HEK293 (cell line): ENCODE data around the gene ADAMTSL2.

Source experiments
- CTCF ChIA-PET: fragments of 350-600 bp; formaldehyde crosslinking; extraction: SDS; loops from one replicate; lab custom pipeline; 2021; ENCODE audit warnings: antibody characterized with exemption; lab: Yijun Ruan, JAX
- POLR2A ChIA-PET: fragments of 300-600 bp; formaldehyde crosslinking; extraction: SDS; loops from one replicate; lab custom pipeline; 2020; ENCODE audit warnings: antibody characterized with exemption, inconsistent platforms; lab: Yijun Ruan, JAX
- H3K27ac ChIP-seq: fragments of 200-500 bp; sonication (Bioruptor generic); 2 replicates; pipeline ENCODE4 v1.5.1; 2014; ENCODE audit warnings: low read depth, low read length, control low read depth, inconsistent platforms; ENCODE audit errors: extremely low read depth
- H3K36me3 ChIP-seq, 2 experiments: fragments of 200-500 bp in 1 of 2; sonication (Bioruptor generic) in 1 of 2; 1 replicate in 1 of 2; 2 replicates in 1 of 2; pipeline ENCODE4 v1.5.1; 2014 to 2017; ENCODE audit warnings: inconsistent platforms in 2 of 2, low read length in 2 of 2; ENCODE audit not compliant: control insufficient read depth in 2 of 2, insufficient read depth in 1 of 2
- H3K4me1 ChIP-seq: fragments of 200-500 bp; sonication (Bioruptor generic); 2 replicates; pipeline ENCODE4 v1.5.1; 2014; ENCODE audit warnings: mild to moderate bottlenecking, low read length, inconsistent platforms; ENCODE audit not compliant: control insufficient read depth, insufficient read depth
- H3K4me3 ChIP-seq: 2 replicates; pipeline ENCODE4 v1.5.1; 2011; ENCODE audit warnings: low read depth, mild to moderate bottlenecking, control low read depth, low read length, moderate library complexity
- H3K9me3 ChIP-seq: fragments of 200-500 bp; sonication (Bioruptor generic); 2 replicates; pipeline ENCODE4 v1.5.1; 2014; ENCODE audit warnings: low read depth, low read length, inconsistent platforms; ENCODE audit not compliant: control insufficient read depth, insufficient read depth
- FEZF1 ChIP-seq: fragments of 450-650 bp; formaldehyde crosslinking; IDR thresholded peaks from 2 replicates; pipeline ENCODE4 v1.5.1; 2016; ENCODE audit warnings: missing biosample characterization, missing genetic modification characterization
- MZF1 ChIP-seq: fragments of 450-650 bp; formaldehyde crosslinking; IDR thresholded peaks from 2 replicates; pipeline ENCODE4 v1.5.1; 2017; ENCODE audit warnings: missing biosample characterization, missing genetic modification characterization, borderline replicate concordance
- PRDM2 ChIP-seq: fragments of 450-650 bp; formaldehyde crosslinking; IDR thresholded peaks from 2 replicates; pipeline ENCODE4 v1.5.1; 2016; ENCODE audit warnings: missing biosample characterization, missing genetic modification characterization, borderline replicate concordance
- SALL2 ChIP-seq: fragments of 450-650 bp; formaldehyde crosslinking; IDR thresholded peaks from 2 replicates; pipeline ENCODE4 v1.5.0; 2017; ENCODE audit warnings: missing biosample characterization, mild to moderate bottlenecking, missing genetic modification characterization, borderline replicate concordance
- ZBTB17 ChIP-seq: fragments of 450-650 bp; formaldehyde crosslinking; IDR thresholded peaks from 2 replicates; pipeline ENCODE4 v1.5.1; 2016; ENCODE audit warnings: missing biosample characterization, missing genetic modification characterization
- ZNF121 ChIP-seq: fragments of 450-650 bp; formaldehyde crosslinking; IDR thresholded peaks from 2 replicates; pipeline ENCODE4 v1.5.1; 2016; ENCODE audit warnings: missing biosample characterization, missing genetic modification characterization
- ZNF214 ChIP-seq: fragments of 450-650 bp; formaldehyde crosslinking; IDR thresholded peaks from 2 replicates; pipeline ENCODE4 v1.5.1; 2017; ENCODE audit warnings: missing biosample characterization, mild to moderate bottlenecking, missing genetic modification characterization, borderline replicate concordance
- ZNF24 ChIP-seq: fragments of 450-650 bp; formaldehyde crosslinking; IDR thresholded peaks from 2 replicates; pipeline ENCODE4 v1.5.1; 2016; ENCODE audit warnings: missing biosample characterization, missing genetic modification characterization
- ZNF26 ChIP-seq: fragments of 450-650 bp; formaldehyde crosslinking; IDR thresholded peaks from 2 replicates; pipeline ENCODE4 v1.5.1; 2016; ENCODE audit warnings: missing biosample characterization, missing genetic modification characterization
- ZNF311 ChIP-seq: fragments of 450-650 bp; formaldehyde crosslinking; IDR thresholded peaks from 2 replicates; pipeline ENCODE4 v1.5.1; 2017; ENCODE audit warnings: missing biosample characterization, missing genetic modification characterization, borderline replicate concordance
- ZNF473 ChIP-seq: fragments of 450-650 bp; formaldehyde crosslinking; IDR thresholded peaks from 2 replicates; pipeline ENCODE4 v1.5.1; 2017; ENCODE audit warnings: missing biosample characterization, missing genetic modification characterization
- ZNF48 ChIP-seq: fragments of 450-650 bp; formaldehyde crosslinking; IDR thresholded peaks from 2 replicates; pipeline ENCODE4 v1.5.1; 2016; ENCODE audit warnings: missing biosample characterization, missing genetic modification characterization
- ZNF513 ChIP-seq: fragments of 450-650 bp; IDR thresholded peaks from 2 replicates; pipeline ENCODE4 v1.5.1; 2018; ENCODE audit warnings: missing biosample characterization, missing genetic modification characterization
- ZNF521 ChIP-seq: fragments of 450-650 bp; formaldehyde crosslinking; IDR thresholded peaks from 2 replicates; pipeline ENCODE4 v1.5.1; 2017; ENCODE audit warnings: missing biosample characterization, mild to moderate bottlenecking, missing genetic modification characterization
- ZNF571 ChIP-seq: fragments of 450-650 bp; formaldehyde crosslinking; IDR thresholded peaks from 2 replicates; pipeline ENCODE4 v1.5.0; 2017; ENCODE audit warnings: missing biosample characterization, missing genetic modification characterization
- ZNF621 ChIP-seq: fragments of 450-650 bp; formaldehyde crosslinking; IDR thresholded peaks from 2 replicates; pipeline ENCODE4 v1.5.1; 2017; ENCODE audit warnings: missing biosample characterization, missing genetic modification characterization
- ZNF645 ChIP-seq: fragments of 450-650 bp; formaldehyde crosslinking; IDR thresholded peaks from 2 replicates; pipeline ENCODE4; 2016; ENCODE audit warnings: missing biosample characterization, missing genetic modification characterization
- ZNF776 ChIP-seq: fragments of 450-650 bp; formaldehyde crosslinking; IDR thresholded peaks from 2 replicates; pipeline ENCODE4 v1.5.0; 2017; ENCODE audit warnings: missing biosample characterization, missing genetic modification characterization, borderline replicate concordance
- ZNF777 ChIP-seq: fragments of 450-650 bp; formaldehyde crosslinking; IDR thresholded peaks from 2 replicates; pipeline ENCODE4 v1.5.1; 2017; ENCODE audit warnings: missing biosample characterization, missing genetic modification characterization, borderline replicate concordance
- ZNF792 ChIP-seq: fragments of 450-650 bp; formaldehyde crosslinking; IDR thresholded peaks from 2 replicates; pipeline ENCODE4 v1.5.1; 2016; ENCODE audit warnings: missing biosample characterization, missing genetic modification characterization
- ZNF830 ChIP-seq: fragments of 450-650 bp; IDR thresholded peaks from 2 replicates; pipeline ENCODE4 v1.5.0; 2018; ENCODE audit warnings: missing biosample characterization, missing genetic modification characterization, low read depth, mild to moderate bottlenecking, moderate library complexity

ADAMTSL2 gene

GRCh38 chr9:133553973-133554713 is 19.6 kb downstream of the ADAMTSL2 start:
- Histone ChIP-seq H3K4me3 (no peak overlapping the region), H3K36me3 (no peaks in the 10 kb centered on the region), H3K4me1 (peaks cover 4% of the 10 kb centered on the region), H3K9me3 (no peaks in the 10 kb centered on the region), H3K27ac (no peak overlapping the region)
- ChIA-PET CTCF (interaction anchor here (0.7 kb wide), 1 partner anchor 107 kb away, joined by 3 read pairs; no protein-coding TSS in a partner anchor), POLR2A (no interaction called here)
- no peak for TF ChIP-seq ZNF777 (tag by site-specific recombination)
- no peak for TF ChIP-seq ZNF311 (tag by site-specific recombination)
- TF ChIP-seq ZBTB17, result no peak
- TF ChIP-seq MZF1 (tag by site-specific recombination), result no peak
- no peak for TF ChIP-seq ZNF776 (tag by site-specific recombination)
- TF ChIP-seq ZNF830 (tag by site-specific recombination), result no peak
- TF ChIP-seq FEZF1 (tag by site-specific recombination), result no peak
- no peak for TF ChIP-seq SALL2 (tag by site-specific recombination)
- TF ChIP-seq ZNF621 (tag by site-specific recombination), result no peak
- TF ChIP-seq ZNF571 (tag by site-specific recombination), result no peak
- no peak for TF ChIP-seq ZNF473 (tag by site-specific recombination)
- TF ChIP-seq ZNF513, result no peak
- no peak for TF ChIP-seq ZNF24
- TF ChIP-seq ZNF521 (tag by site-specific recombination), result no peak

- Histone ChIP-seq H3K9me3 (no peaks in the 10 kb centered on the region), H3K4me1 (peaks cover 4% of the 10 kb centered on the region), H3K36me3 (no peaks in the 10 kb centered on the region), H3K27ac (no peak overlapping the region), H3K4me3 (no peak overlapping the region)
- POLR2A ChIA-PET, result no interaction called here
- CTCF ChIA-PET, result interaction anchor here (0.7 to 1.0 kb wide), 2 partner anchors 10 to 106 kb away, joined by 3 read pairs; no protein-coding TSS in a partner anchor
- TF ChIP-seq ZNF645 (tag by site-specific recombination), result no peak
- TF ChIP-seq ZNF48, result no peak
- no peak for TF ChIP-seq PRDM2 (tag by site-specific recombination)
- no peak for TF ChIP-seq ZNF792
- TF ChIP-seq ZNF26 (tag by site-specific recombination), result no peak
- no peak for TF ChIP-seq ZNF121
- no peak for TF ChIP-seq ZNF214
- TF ChIP-seq SALL2 (tag by site-specific recombination), result no peak
Observed at GRCh38 chr9:133554729-133555128, 20.2 kb downstream of the ADAMTSL2 start.
